ENCODE results near the gene SIRPB2. TPM values are rescaled to one million over a fixed set of nuclear protein-coding genes. Genes with fewer than 3 reads are reported as not detected.

SIRPB2 gene
- total and polyA plus RNA-seq, 4 donors: 0.99 to 4.4 (median 2.2) TPM

DNA sequence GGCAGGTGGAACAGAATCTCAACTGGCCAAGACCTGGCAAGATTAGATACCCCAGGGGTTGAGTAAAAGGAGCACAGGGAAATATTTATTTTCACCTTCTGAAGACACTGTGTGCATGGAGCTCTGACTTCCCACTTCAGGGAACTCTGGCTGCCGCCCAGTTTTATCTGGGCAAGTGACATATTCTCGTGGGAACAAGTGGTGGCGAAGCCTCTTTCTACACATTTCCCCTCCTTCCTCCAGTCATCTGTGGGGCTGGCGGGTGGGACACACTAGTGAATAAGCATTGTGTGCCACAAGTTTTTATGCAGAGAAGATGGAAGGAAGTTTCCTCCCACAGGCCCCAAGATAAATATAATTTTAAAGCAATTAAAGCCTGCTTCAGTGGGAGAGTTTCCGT lies 48.1 kb downstream of the SIRPB2 start:
- TF ChIP-seq TAF1 (conservative IDR thresholded peaks at IDR 0.05) (no peak), SP1 (IDR thresholded peaks at IDR 0.05) (no peak), ZBTB33 (IDR thresholded peaks at IDR 0.05) (no peak)
- 89% methylated on average over 5 of the region's 5 CpGs for WGBS
- peaks cover 16 to 70% (median 57%) of the 10 kb centered on the region in 4 donors for H3K36me3 ChIP-seq (ENCODE audit: control insufficient read depth in 4 of 4, insufficient read depth in 3 of 4, low read depth in 1 of 4, low read length in 3 of 4)

GRCh38 chr20:1442304-1442703 lies 48.9 kb downstream of the SIRPB2 start:
- peaks cover 16 to 64% (median 53%) of the 10 kb centered on the region in 4 donors for H3K36me3 ChIP-seq (ENCODE audit: control insufficient read depth in 4 of 4, insufficient read depth in 3 of 4, low read depth in 1 of 4, low read length in 3 of 4)
- no peaks in the 10 kb centered on the region for H3K27me3 ChIP-seq (ENCODE audit: control insufficient read depth in 4 of 4, insufficient read depth in 4 of 4, low read length in 3 of 4)
- no peak overlapping the region for H3K27ac ChIP-seq (ENCODE audit: low read depth in 1 of 2, low read length in 2 of 2)
- H3K4me1 ChIP-seq (ENCODE audit: control insufficient read depth in 4 of 4, insufficient read depth in 4 of 4, low read length in 3 of 4): no peaks in the 10 kb centered on the region
- no peak for DNase-seq (ENCODE audit: low spot score)
- no peaks in the 10 kb centered on the region for H3K9me3 ChIP-seq (ENCODE audit: control insufficient read depth in 4 of 4, low read length in 3 of 4)
- no peak overlapping the region for H3K4me3 ChIP-seq (ENCODE audit: low read depth in 1 of 3, low read length in 3 of 3)
- WGBS: 94% methylated on average over 2 of the region's 2 CpGs
- TF ChIP-seq GABPA (IDR thresholded peaks at IDR 0.05 in 1 of 2, conservative IDR thresholded peaks at IDR 0.05 in 1 of 2): no peak
- TF ChIP-seq FOXA1 (IDR thresholded peaks at IDR 0.05): no peak
- TF ChIP-seq EGR1 (IDR thresholded peaks at IDR 0.05; ENCODE audit: low read depth in 2 of 2): no peak
- no peak for TF ChIP-seq REST (IDR thresholded peaks at IDR 0.05)
- no peak for TF ChIP-seq SP1 (IDR thresholded peaks at IDR 0.05)
- TF ChIP-seq ZBTB33 (IDR thresholded peaks at IDR 0.05): no peak
- TF ChIP-seq HNF4A (conservative IDR thresholded peaks at IDR 0.05): no peak
- TF ChIP-seq YY1 (IDR thresholded peaks at IDR 0.05): no peak
- no peak for TF ChIP-seq MAX (IDR thresholded peaks at IDR 0.05)
- H3K9ac ChIP-seq (ENCODE audit: low read depth in 1 of 2, low read length in 2 of 2): no peak overlapping the region

More for the DNA sequence above, 48.1 kb downstream of the SIRPB2 start:
- H3K4me3 ChIP-seq (ENCODE audit: low read depth in 1 of 3, low read length in 3 of 3): no peak overlapping the region
- no peaks in the 10 kb centered on the region for H3K27me3 ChIP-seq (ENCODE audit: control insufficient read depth in 4 of 4, insufficient read depth in 4 of 4, low read length in 3 of 4)
- no peak overlapping the region for H3K9ac ChIP-seq (ENCODE audit: low read depth in 1 of 2, low read length in 2 of 2)
- no peak overlapping the region for H3K27ac ChIP-seq (ENCODE audit: low read depth in 1 of 2, low read length in 2 of 2)
- H3K4me1 ChIP-seq (ENCODE audit: control insufficient read depth in 4 of 4, insufficient read depth in 4 of 4, low read length in 3 of 4): no peaks in the 10 kb centered on the region
- no peaks in the 10 kb centered on the region for H3K9me3 ChIP-seq (ENCODE audit: control insufficient read depth in 4 of 4, low read length in 3 of 4)
- DNase-seq (ENCODE audit: low spot score): no peak
